ENCODE measurements around the gene NT5DC3. TPM values are rescaled to one million over a fixed set of nuclear protein-coding genes. Genes with fewer than 3 reads are reported as not detected.

Gene NT5DC3
- total RNA-seq, 1 experiment from 2014 or later: 12.5 TPM

GRCh38 chr12:103824290-103824689 lies 16.7 kb downstream of the NT5DC3 start:
- H3K27ac Mint-ChIP-seq: no peak overlapping the region
- ChIA-PET CTCF (no interaction called here), POLR2A (no interaction called here)
- no peak for ATAC-seq
- H3K27me3 Mint-ChIP-seq (ENCODE audit: low read depth): no peaks in the 10 kb centered on the region
- H3K36me3 Mint-ChIP-seq: peaks cover 16% of the 10 kb centered on the region
- peaks cover 15% of the 10 kb centered on the region for H3K9me3 Mint-ChIP-seq
- H3K4me3 Mint-ChIP-seq: no peak overlapping the region
- TF ChIP-seq ZNF232 (CRISPR knock-in tag; IDR thresholded peaks at IDR 0.05): no peak
- TF ChIP-seq KAT7 (CRISPR knock-in tag; IDR thresholded peaks at IDR 0.05; ENCODE audit: borderline replicate concordance): no peak
- TF ChIP-seq JAZF1 (CRISPR knock-in tag; IDR thresholded peaks at IDR 0.05): no peak
- DNase-seq (ENCODE audit: low spot score): no peak
- no peaks in the 10 kb centered on the region for H3K4me1 Mint-ChIP-seq

GRCh38 chr12:103823871-103824270 lies 17.2 kb downstream of the NT5DC3 start:
- ATAC-seq (no peak), DNase-seq (ENCODE audit: low spot score) (no peak)
- no peak overlapping the region for H3K4me3 Mint-ChIP-seq
- CTCF ChIA-PET: no interaction called here
- POLR2A ChIA-PET: no interaction called here
- no peak overlapping the region for H3K27ac Mint-ChIP-seq
- peaks cover 16% of the 10 kb centered on the region for H3K36me3 Mint-ChIP-seq
- TF ChIP-seq ATF6 (CRISPR knock-in tag; IDR thresholded peaks at IDR 0.05) (no peak), ZNF263 (CRISPR knock-in tag; IDR thresholded peaks at IDR 0.05; ENCODE audit: low read depth) (no peak), ZNF281 (CRISPR knock-in tag; IDR thresholded peaks at IDR 0.05) (no peak), GRHL2 (CRISPR knock-in tag; IDR thresholded peaks at IDR 0.05; ENCODE audit: insufficient replicate concordance, severe bottlenecking) (no peak), JAZF1 (CRISPR knock-in tag; IDR thresholded peaks at IDR 0.05) (no peak), IRF2 (CRISPR knock-in tag; IDR thresholded peaks at IDR 0.05; ENCODE audit: borderline replicate concordance, low read depth) (no peak), E2F5 (CRISPR knock-in tag; IDR thresholded peaks at IDR 0.05) (no peak), TCF7 (CRISPR knock-in tag; IDR thresholded peaks at IDR 0.05; ENCODE audit: low read depth) (no peak), ATF2 (CRISPR knock-in tag; IDR thresholded peaks at IDR 0.05; ENCODE audit: borderline replicate concordance, low read depth) (no peak), CREB1 (CRISPR knock-in tag; IDR thresholded peaks at IDR 0.05) (no peak), GTF2I (CRISPR knock-in tag; conservative IDR thresholded peaks at IDR 0.05) (no peak), AR (CRISPR knock-in tag; IDR thresholded peaks at IDR 0.05) (no peak), NFYB (CRISPR knock-in tag; conservative IDR thresholded peaks at IDR 0.05; ENCODE audit: low read depth) (no peak), SOX15 (CRISPR knock-in tag; IDR thresholded peaks at IDR 0.05) (no peak), NFATC4 (CRISPR knock-in tag; IDR thresholded peaks at IDR 0.05) (no peak), RELA (CRISPR knock-in tag; IDR thresholded peaks at IDR 0.05; ENCODE audit: borderline replicate concordance) (no peak), OVOL2 (CRISPR knock-in tag; IDR thresholded peaks at IDR 0.05; ENCODE audit: borderline replicate concordance) (no peak)
- H3K9me3 Mint-ChIP-seq: peaks cover 15% of the 10 kb centered on the region
- no peaks in the 10 kb centered on the region for H3K4me1 Mint-ChIP-seq
- no peaks in the 10 kb centered on the region for H3K27me3 Mint-ChIP-seq (ENCODE audit: low read depth)

Data from WTC11 (cell line).